Measurements from ENCODE around the gene CBARP.

CBARP gene

GRCh38 chr19:1238369-1239303 is 831 bp upstream of the CBARP start:
- no peak for DNase-seq

GRCh38 chr19:1237027-1237659 is 662 bp downstream of the CBARP start:
- DNase-seq: no peak

- DNase-seq: no peak
Observed at GRCh38 chr19:1236576-1236975, 1.2 kb downstream of the CBARP start.

GRCh38 chr19:1235625-1236538 is 1.9 kb downstream of the CBARP start:
- DNase-seq: no peak

- DNase-seq: no peak
Observed at GRCh38 chr19:1234955-1235380, 2.8 kb downstream of the CBARP start.

- no peak for DNase-seq
Observed at GRCh38 chr19:1234051-1234954, 3.5 kb downstream of the CBARP start.

GRCh38 chr19:1233115-1233667 is 4.6 kb downstream of the CBARP start:
- no peak for DNase-seq

- DNase-seq: no peak
Observed at GRCh38 chr19:1232652-1233072, 5.1 kb downstream of the CBARP start.

GRCh38 chr19:1231729-1232637 is 5.8 kb downstream of the CBARP start:
- no peak for DNase-seq

- no peak for DNase-seq
Observed at GRCh38 chr19:1230783-1231489, 6.9 kb downstream of the CBARP start.

GRCh38 chr19:1229924-1230782 is 7.7 kb downstream of the CBARP start:
- no peak for DNase-seq

- no peak for DNase-seq
Observed at GRCh38 chr19:1229056-1229923, 8.5 kb downstream of the CBARP start.

- DNase-seq: no peak
Observed at GRCh38 chr19:1228161-1228957, 9.4 kb downstream of the CBARP start.

GRCh38 chr19:1227304-1228054 is 10.3 kb downstream of the CBARP start:
- DNase-seq: no peak

GRCh38 chr19:1226522-1227303 is 11.1 kb downstream of the CBARP start:
- DNase-seq: no peak

- DNase-seq: no peak
Observed at GRCh38 chr19:1226227-1226518, 11.6 kb downstream of the CBARP start.
